ENCODE results near the gene ZFHX3. TPM values are rescaled to one million over a fixed set of nuclear protein-coding genes. Genes with fewer than 3 reads are reported as not detected.
"Not testable (repeated sequence)": the region's sequence is repeated elsewhere in the genome, so short reads cannot be mapped to it uniquely, and the experiment has no call there.

Gene ZFHX3
- 4.4 and 5.1 TPM in 2 replicates for total RNA-seq (2014; rRNA removed; shearing (Covaris generic))

GRCh38 chr16:73047536-73048291, at the start of gene ZFHX3:
ZFHX3 (minus strand) TSS chr16:73048128; CDS start chr16:72960145, 87,983 bp downstream.
- Histone ChIP-seq H3K27ac (peak within 1 kb of the TSS; percentile 71), H3K27me3 (no peaks in the 10 kb centered on the region), H3K4me1 (peaks cover 20% of the 10 kb centered on the region), H3K4me3 (peak within 1 kb of the TSS; percentile 89), H3K36me3 (no peaks in the 10 kb centered on the region), H3K9me3 (replicated peaks) (no peaks in the 10 kb centered on the region)
- peak; percentile 57 to 63 for DNase-seq

GRCh38 chr16:73096510-73096909, 48.6 kb upstream of the ZFHX3 start:
- no peak for DNase-seq
- Histone ChIP-seq H3K27ac (no peak overlapping the region), H3K36me3 (no peaks in the 10 kb centered on the region), H3K4me3 (no peak overlapping the region), H3K9me3 (replicated peaks) (no peaks in the 10 kb centered on the region), H3K27me3 (no peaks in the 10 kb centered on the region), H3K4me1 (peaks cover 6% of the 10 kb centered on the region; the same call in 1 of the 2 replicates)

- Histone ChIP-seq H3K9me3 (replicated peaks) (no peaks in the 10 kb centered on the region), H3K27ac (no peak overlapping the region), H3K27me3 (no peaks in the 10 kb centered on the region), H3K4me1 (peaks cover 6% of the 10 kb centered on the region; the same call in 1 of the 2 replicates), H3K36me3 (no peaks in the 10 kb centered on the region), H3K4me3 (no peak overlapping the region; the same call in 1 of the 2 replicates)
- DNase-seq: peak; percentile 67 to 81
Measured at GRCh38 chr16:73095885-73096421, 48.0 kb upstream of the ZFHX3 start.

GRCh38 chr16:73095142-73095820, 47.4 kb upstream of the ZFHX3 start:
- H3K27ac ChIP-seq: no peak overlapping the region

GRCh38 chr16:73094371-73094770, 46.4 kb upstream of the ZFHX3 start:
- Histone ChIP-seq H3K9me3 (replicated peaks) (no peaks in the 10 kb centered on the region), H3K27me3 (no peaks in the 10 kb centered on the region), H3K4me3 (no peak overlapping the region), H3K4me1 (peaks cover 6% of the 10 kb centered on the region; the same call in 1 of the 2 replicates), H3K36me3 (no peaks in the 10 kb centered on the region), H3K27ac (no peak overlapping the region)
- DNase-seq: no peak

More at GRCh38 chr16:73095142-73095820, 47.4 kb upstream of the ZFHX3 start:
- peak in 1 of 2 experiments; percentile 6 for DNase-seq
- Histone ChIP-seq H3K4me3 (no peak overlapping the region), H3K27me3 (no peaks in the 10 kb centered on the region), H3K9me3 (replicated peaks) (no peaks in the 10 kb centered on the region), H3K36me3 (no peaks in the 10 kb centered on the region), H3K4me1 (peaks cover 6% of the 10 kb centered on the region; the same call in 1 of the 2 replicates)

GRCh38 chr16:73093146-73094144, 45.5 kb upstream of the ZFHX3 start:
- no peaks in the 10 kb centered on the region for H3K36me3 ChIP-seq
- H3K4me3 ChIP-seq: no peak overlapping the region
- H3K9me3 ChIP-seq (replicated peaks): no peaks in the 10 kb centered on the region
- DNase-seq: peak; percentile 2 to 5
- no peak overlapping the region for H3K27ac ChIP-seq
- no peaks in the 10 kb centered on the region for H3K27me3 ChIP-seq
- peaks cover 6% of the 10 kb centered on the region; the same call in 1 of the 2 replicates for H3K4me1 ChIP-seq

GRCh38 chr16:73092236-73092781, 44.4 kb upstream of the ZFHX3 start:
- H3K27ac ChIP-seq: no peak overlapping the region
- no peaks in the 10 kb centered on the region for H3K27me3 ChIP-seq

GRCh38 chr16:73091174-73091573, 43.2 kb upstream of the ZFHX3 start:
- Histone ChIP-seq H3K4me3 (no peak overlapping the region), H3K27ac (no peak overlapping the region), H3K9me3 (replicated peaks) (no peaks in the 10 kb centered on the region), H3K4me1 (peaks cover 6% of the 10 kb centered on the region; the same call in 1 of the 2 replicates), H3K27me3 (no peaks in the 10 kb centered on the region), H3K36me3 (no peaks in the 10 kb centered on the region)
- DNase-seq: no peak

More at GRCh38 chr16:73092236-73092781, 44.4 kb upstream of the ZFHX3 start:
- DNase-seq: peak in 1 of 2 experiments; percentile 44
- Histone ChIP-seq H3K9me3 (replicated peaks) (no peaks in the 10 kb centered on the region), H3K4me3 (no peak overlapping the region), H3K4me1 (peaks cover 6% of the 10 kb centered on the region; the same call in 1 of the 2 replicates), H3K36me3 (no peaks in the 10 kb centered on the region)

GRCh38 chr16:73089420-73089819, 41.5 kb upstream of the ZFHX3 start:
- H3K4me3 ChIP-seq: no peak overlapping the region
- H3K27me3 ChIP-seq: no peaks in the 10 kb centered on the region
- DNase-seq: no peak
- H3K9me3 ChIP-seq (replicated peaks): no peaks in the 10 kb centered on the region
- no peak overlapping the region for H3K27ac ChIP-seq
- no peaks in the 10 kb centered on the region for H3K4me1 ChIP-seq
- no peaks in the 10 kb centered on the region for H3K36me3 ChIP-seq

GRCh38 chr16:73086108-73086507, 38.2 kb upstream of the ZFHX3 start:
- Histone ChIP-seq H3K27me3 (no peaks in the 10 kb centered on the region), H3K4me1 (no peaks in the 10 kb centered on the region), H3K9me3 (replicated peaks) (no peaks in the 10 kb centered on the region), H3K27ac (no peak overlapping the region), H3K4me3 (no peak overlapping the region), H3K36me3 (no peaks in the 10 kb centered on the region)
- DNase-seq: no peak

- no peak for DNase-seq
- Histone ChIP-seq H3K4me3 (no peak overlapping the region), H3K9me3 (replicated peaks) (no peaks in the 10 kb centered on the region), H3K27ac (no peak overlapping the region), H3K4me1 (no peaks in the 10 kb centered on the region), H3K36me3 (no peaks in the 10 kb centered on the region), H3K27me3 (no peaks in the 10 kb centered on the region)
Measured at GRCh38 chr16:73083271-73083670, 35.3 kb upstream of the ZFHX3 start.

- H3K4me3 ChIP-seq; DNase-seq; H3K36me3 ChIP-seq; H3K27ac ChIP-seq; H3K27me3 ChIP-seq; H3K4me1 ChIP-seq; H3K9me3 ChIP-seq (replicated peaks): not testable (repeated sequence)
Measured at GRCh38 chr16:73082634-73083051, 34.7 kb upstream of the ZFHX3 start.

- no peak overlapping the region for H3K4me3 ChIP-seq
- no peak overlapping the region for H3K27ac ChIP-seq
- H3K36me3 ChIP-seq: no peaks in the 10 kb centered on the region
- no peaks in the 10 kb centered on the region for H3K9me3 ChIP-seq (replicated peaks)
- no peak for DNase-seq
- H3K4me1 ChIP-seq: no peaks in the 10 kb centered on the region
- H3K27me3 ChIP-seq: no peaks in the 10 kb centered on the region
Measured at GRCh38 chr16:73080931-73081330, 33.0 kb upstream of the ZFHX3 start.

GRCh38 chr16:73076324-73076810, 28.4 kb upstream of the ZFHX3 start:
- Histone ChIP-seq H3K9me3 (replicated peaks) (no peaks in the 10 kb centered on the region), H3K36me3 (no peaks in the 10 kb centered on the region), H3K4me1 (0 out of 2 replicates have a peak, but pooled peaks cover 4% of the 10 kb centered on the region), H3K27ac (no peak overlapping the region), H3K27me3 (no peaks in the 10 kb centered on the region), H3K4me3 (no peak overlapping the region)
- no peak for DNase-seq

All from SJCRH30 (cell line).